B cell (primary cell): ENCODE results near the gene DDAH1. TPM values are rescaled to one million over a fixed set of nuclear protein-coding genes. Genes with fewer than 3 reads are reported as not detected.

Experiments
- ATAC-seq: fragments of 200-7000 bp; cut with Tn5 transposase; one replicate; pipeline ENCODE4 v1.10.0; 2021; ENCODE audit warnings: low read depth, mild to moderate bottlenecking, moderate number of reproducible peaks, moderate library complexity
- CTCF ChIA-PET: fragments of 350-600 bp; sonication (Branson Sonifier 250); formaldehyde crosslinking; loops from one replicate; lab custom pipeline; 2021; ENCODE audit warnings: antibody characterized with exemption, inconsistent platforms; lab: Charles Lee
- POLR2A ChIA-PET: fragments of 350-600 bp; sonication (Branson Sonifier 250); formaldehyde crosslinking; loops from one replicate; lab custom pipeline; 2021; ENCODE audit warnings: antibody characterized with exemption; lab: Charles Lee
- DNase-seq: peaks from one replicate; pipeline ENCODE4 v3.0.0; 2013
- H2AFZ ChIP-seq: 2 replicates; pipeline ENCODE4 v1.6.1; 2012; ENCODE audit warnings: mild to moderate bottlenecking, low read depth, low read length; ENCODE audit not compliant: insufficient read depth, poor library complexity, severe bottlenecking
- H3K27ac ChIP-seq, 2 donors: 1 replicate in 1 of 2; 2 replicates in 1 of 2; pipeline ENCODE4 v1.5.1; 2012 to 2013; ENCODE audit warnings: low read length in 2 of 2, mild to moderate bottlenecking in 2 of 2, moderate library complexity in 1 of 2
- H3K27me3 ChIP-seq, 4 experiments: fragments of 200-600 bp in 1 of 4; sonication (generic) in 1 of 4; replicated peaks in 1 of 4; 1 replicate in 2 of 4; 2 replicates in 2 of 4; pipeline versions ENCODE4 v1.6.1 to v1.7.0; 2013 to 2016; ENCODE audit warnings: low read length in 3 of 4, mild to moderate bottlenecking in 2 of 4, mixed read lengths in 1 of 4, moderate library complexity in 1 of 4; ENCODE audit not compliant: insufficient read depth in 4 of 4, control insufficient read depth in 3 of 4; ENCODE audit errors: control extremely low read depth in 1 of 4
- H3K36me3 ChIP-seq, 2 experiments: replicated peaks in 1 of 2; 1 replicate in 1 of 2; 2 replicates in 1 of 2; pipeline versions ENCODE4 v1.6.1 to v1.7.1; 2013; ENCODE audit warnings: low read length in 1 of 2; ENCODE audit not compliant: insufficient read depth in 2 of 2, control insufficient read depth in 1 of 2; ENCODE audit errors: control extremely low read depth in 1 of 2, extremely low read depth in 1 of 2
- H3K4me1 ChIP-seq, 2 donors: fragments of 200-600 bp in 1 of 2; sonication (generic) in 1 of 2; 1 replicate in 1 of 2; 2 replicates in 1 of 2; pipeline versions ENCODE4 v1.5.1 to v1.6.1; 2013 to 2017; ENCODE audit warnings: low read length in 2 of 2; ENCODE audit not compliant: control insufficient read depth in 2 of 2, insufficient read depth in 2 of 2
- H3K4me2 ChIP-seq: replicated peaks from 2 replicates; pipeline ENCODE3; 2012; ENCODE audit warnings: mild to moderate bottlenecking, low read depth, low read length; ENCODE audit not compliant: poor library complexity, severe bottlenecking
- H3K4me3 ChIP-seq, 5 experiments: fragments of 200-600 bp in 1 of 5; sonication (generic) in 1 of 5; 1 replicate in 3 of 5; 2 replicates in 2 of 5; pipeline versions ENCODE4 v1.5.1 to v1.7.0; 2011 to 2016; ENCODE audit warnings: low read length in 4 of 5, mild to moderate bottlenecking in 4 of 5, low read depth in 2 of 5, control low read depth in 1 of 5, moderate library complexity in 1 of 5; ENCODE audit not compliant: insufficient read depth in 1 of 5; ENCODE audit errors: control extremely low read depth in 1 of 5, extremely low read depth in 1 of 5
- H3K79me2 ChIP-seq: fragments of 200-600 bp; sonication (generic); one replicate; pipeline ENCODE4 v1.6.0; 2016; ENCODE audit warnings: low read length; ENCODE audit not compliant: control insufficient read depth, insufficient read depth
- H3K9ac ChIP-seq: fragments of 200-600 bp; sonication (generic); 2 replicates; pipeline ENCODE4 v1.6.1; 2017; ENCODE audit warnings: mild to moderate bottlenecking, low read length, moderate library complexity
- H3K9me3 ChIP-seq, 3 donors: one replicate each; pipeline versions ENCODE4 v1.6.1 to v1.7.1; 2013; ENCODE audit warnings: low read length in 2 of 3; ENCODE audit not compliant: control insufficient read depth in 2 of 3, insufficient read depth in 1 of 3; ENCODE audit errors: control extremely low read depth in 1 of 3
- H4K20me1 ChIP-seq: 2 replicates; pipeline ENCODE4 v1.6.0; 2012; ENCODE audit warnings: mild to moderate bottlenecking, low read length; ENCODE audit not compliant: insufficient read depth, control insufficient read depth, poor library complexity, severe bottlenecking
- H3K27ac Mint-ChIP-seq: one replicate; pipeline ENCODE4 v1.8.0; 2021; ENCODE audit warnings: mixed read lengths
- H3K27me3 Mint-ChIP-seq: one replicate; pipeline ENCODE4 v1.8.0; 2021; ENCODE audit warnings: mixed read lengths
- H3K4me1 Mint-ChIP-seq: one replicate; pipeline ENCODE4 v1.8.0; 2021; ENCODE audit warnings: mixed read lengths
- H3K4me3 Mint-ChIP-seq: one replicate; pipeline ENCODE4 v1.8.0; 2021; ENCODE audit warnings: mixed read lengths
- H3K9me3 Mint-ChIP-seq: one replicate; pipeline ENCODE4 v1.8.0; 2022; ENCODE audit warnings: mixed read lengths; ENCODE audit not compliant: insufficient read depth
- EZH2 ChIP-seq: IDR thresholded peaks from 2 replicates; pipeline ENCODE4 v1.6.1; 2012; ENCODE audit warnings: borderline replicate concordance, low read depth, mild to moderate bottlenecking, moderate library complexity, low read length; ENCODE audit not compliant: insufficient read depth, poor library complexity, severe bottlenecking
- WGBS: methylation state at CpG from one replicate; pipeline ENCODE4 v1.1.5; 2013; ENCODE audit warnings: missing lambda C conversion rate; ENCODE audit not compliant: insufficient coverage; 5-methylcytosine and 5-hydroxymethylcytosine counted together
- intact Hi-C: fragments of 100-400 bp; cut with micrococcal nuclease; formaldehyde crosslinking; loops from one replicate; pipeline ENCODE4 v1.10.0; 2022
- polyA plus RNA-seq: library from polyadenylated mRNA; depleted of rRNA; stranded (reverse); fragments of >200 nt; gene quantifications from 2 replicates; pipeline ENCODE4 v1.2.3, GENCODE V29; 2012
- total RNA-seq, 2 donors: library from RNA; stranded (reverse); fragments of 120-200 nt in 1 of 2; gene quantifications; 1 replicate in 1 of 2; 2 replicates in 1 of 2; pipeline versions ENCODE4 v1.2.3 to v1.2.4, GENCODE V29; 2013 to 2022
- TF ChIP-seq, protein P1 (sequence below): fragments of 200-600 bp; IDR thresholded peaks from one replicate; pipeline ENCODE4 v1.8.0; 2022; ENCODE audit warnings: antibody characterized with exemption, mild to moderate bottlenecking

DDAH1 gene
- total and polyA plus RNA-seq, 2 donors (not counting 1 experiment from before 2014, with no cell fraction given) = 0.04 TPM; not detected in 1

DNA sequence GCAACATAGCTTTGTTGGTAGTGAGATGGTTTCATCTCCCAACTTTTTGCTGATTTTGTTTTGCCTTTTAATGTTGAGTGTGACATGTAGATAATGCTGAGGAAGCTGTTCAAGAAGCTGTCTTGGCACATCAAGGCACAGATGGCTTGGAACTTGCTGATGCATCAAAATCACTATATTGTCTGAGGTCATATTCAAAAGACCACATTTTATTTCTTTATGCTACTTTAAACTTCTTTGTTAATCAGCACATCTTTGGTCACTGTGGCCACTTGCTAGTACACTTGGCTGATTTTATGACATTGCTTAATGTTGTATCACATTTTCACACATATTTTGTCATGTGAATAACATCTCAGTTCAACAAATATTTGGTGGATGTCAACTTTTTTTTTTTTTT, 101.4 kb downstream of the DDAH1 start:
- H3K4me2 ChIP-seq = no peak overlapping the region
- no peak overlapping the region for H2AFZ ChIP-seq
- H3K9me3 ChIP-seq = no peaks in the 10 kb centered on the region
- H3K79me2 ChIP-seq = no peaks in the 10 kb centered on the region
- Mint-ChIP-seq H3K9me3 (no peaks in the 10 kb centered on the region), H3K27me3 (no peaks in the 10 kb centered on the region), H3K27ac (no peak overlapping the region), H3K4me3 (no peak overlapping the region), H3K4me1 (no peaks in the 10 kb centered on the region)
- no peak overlapping the region for H3K4me3 ChIP-seq
- TF ChIP-seq, protein P1, sequence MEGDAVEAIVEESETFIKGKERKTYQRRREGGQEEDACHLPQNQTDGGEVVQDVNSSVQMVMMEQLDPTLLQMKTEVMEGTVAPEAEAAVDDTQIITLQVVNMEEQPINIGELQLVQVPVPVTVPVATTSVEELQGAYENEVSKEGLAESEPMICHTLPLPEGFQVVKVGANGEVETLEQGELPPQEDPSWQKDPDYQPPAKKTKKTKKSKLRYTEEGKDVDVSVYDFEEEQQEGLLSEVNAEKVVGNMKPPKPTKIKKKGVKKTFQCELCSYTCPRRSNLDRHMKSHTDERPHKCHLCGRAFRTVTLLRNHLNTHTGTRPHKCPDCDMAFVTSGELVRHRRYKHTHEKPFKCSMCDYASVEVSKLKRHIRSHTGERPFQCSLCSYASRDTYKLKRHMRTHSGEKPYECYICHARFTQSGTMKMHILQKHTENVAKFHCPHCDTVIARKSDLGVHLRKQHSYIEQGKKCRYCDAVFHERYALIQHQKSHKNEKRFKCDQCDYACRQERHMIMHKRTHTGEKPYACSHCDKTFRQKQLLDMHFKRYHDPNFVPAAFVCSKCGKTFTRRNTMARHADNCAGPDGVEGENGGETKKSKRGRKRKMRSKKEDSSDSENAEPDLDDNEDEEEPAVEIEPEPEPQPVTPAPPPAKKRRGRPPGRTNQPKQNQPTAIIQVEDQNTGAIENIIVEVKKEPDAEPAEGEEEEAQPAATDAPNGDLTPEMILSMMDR = no peak
- TF ChIP-seq EZH2 = no peak
- H3K36me3 ChIP-seq = no peaks in the 10 kb centered on the region
- POLR2A ChIA-PET = no interaction called here
- no peaks in the 10 kb centered on the region for H3K27me3 ChIP-seq
- ATAC-seq = no peak
- no peak overlapping the region for H3K27ac ChIP-seq
- no peak overlapping the region for H3K9ac ChIP-seq
- no peaks in the 10 kb centered on the region for H3K4me1 ChIP-seq
- CTCF ChIA-PET = no interaction called here
- intact Hi-C loops = no loop called here
- H4K20me1 ChIP-seq = no peaks in the 10 kb centered on the region
- no peak for DNase-seq

DNA sequence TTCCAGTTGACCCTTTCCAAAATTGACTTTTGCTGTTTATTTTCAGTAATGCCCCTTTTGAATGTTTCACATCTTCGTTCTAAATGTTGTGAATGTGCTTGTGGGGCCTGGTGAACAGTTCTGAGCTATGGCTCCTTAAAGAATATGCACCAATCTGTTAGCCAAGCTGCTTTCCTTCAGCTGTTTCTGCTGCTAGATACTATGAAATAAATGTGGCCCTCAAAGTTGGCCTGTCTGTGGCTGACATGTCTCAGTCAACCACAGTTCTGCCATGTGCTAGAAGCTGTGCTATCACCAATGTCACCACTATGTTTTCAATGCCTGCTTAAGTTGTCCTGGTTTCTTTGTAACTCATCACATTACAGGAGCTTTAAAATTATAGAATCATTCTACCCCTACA, 101.9 kb downstream of the DDAH1 start:
- CTCF ChIA-PET = no interaction called here
- TF ChIP-seq, protein P1 = no peak
- TF ChIP-seq EZH2 = no peak
- Histone ChIP-seq H3K27me3 (no peaks in the 10 kb centered on the region), H3K9me3 (no peaks in the 10 kb centered on the region), H3K4me2 (no peak overlapping the region), H4K20me1 (no peaks in the 10 kb centered on the region), H3K36me3 (no peaks in the 10 kb centered on the region), H3K4me3 (no peak overlapping the region), H3K27ac (no peak overlapping the region), H2AFZ (no peak overlapping the region), H3K9ac (no peak overlapping the region), H3K79me2 (no peaks in the 10 kb centered on the region), H3K4me1 (no peaks in the 10 kb centered on the region)
- intact Hi-C loops = no loop called here
- DNase-seq (no peak), ATAC-seq (no peak)
- no peaks in the 10 kb centered on the region for H3K27me3 Mint-ChIP-seq
- no peaks in the 10 kb centered on the region for H3K4me1 Mint-ChIP-seq
- POLR2A ChIA-PET = no interaction called here
- H3K9me3 Mint-ChIP-seq = no peaks in the 10 kb centered on the region
- no peak overlapping the region for H3K4me3 Mint-ChIP-seq
- H3K27ac Mint-ChIP-seq = no peak overlapping the region
- no CpG with 5 or more reads among the region's 1 CpG for WGBS
